ENCODE measurements around the gene FOXO1. TPM values are rescaled to one million over a fixed set of nuclear protein-coding genes. Genes with fewer than 3 reads are reported as not detected.

Gene FOXO1
- total RNA-seq, 2 donors from 2014 or later: 6.1 to 9.5 TPM

- Mint-ChIP-seq H3K27ac (peak overlapping the region in 1 of 2 donors; percentile 66), H3K9me3 (no peaks in the 10 kb centered on the region), H3K36me3 (no peaks in the 10 kb centered on the region), H3K27me3 (no peaks in the 10 kb centered on the region), H3K4me1 (ENCODE audit: low read depth in 2 of 2) (peaks cover 35 to 36% of the 10 kb centered on the region in 2 donors), H3K4me3 (no peak overlapping the region)
- DNase-seq (ENCODE audit: low spot score) (no peak), ATAC-seq (no peak)
Measured at GRCh38 chr13:40598569-40598968, 67.9 kb downstream of the FOXO1 start.

- no peak for ATAC-seq
- peak overlapping the region in 1 of 2 donors; percentile 66 for H3K27ac Mint-ChIP-seq
- H3K4me3 Mint-ChIP-seq: no peak overlapping the region
- H3K27me3 Mint-ChIP-seq: no peaks in the 10 kb centered on the region
- H3K4me1 Mint-ChIP-seq (ENCODE audit: low read depth in 2 of 2): peaks cover 34 to 36% of the 10 kb centered on the region in 2 donors
- no peak for DNase-seq (ENCODE audit: low spot score)
- no peaks in the 10 kb centered on the region for H3K36me3 Mint-ChIP-seq
- H3K9me3 Mint-ChIP-seq: no peaks in the 10 kb centered on the region
Measured at GRCh38 chr13:40597735-40598365, 68.6 kb downstream of the FOXO1 start.

GRCh38 chr13:40596484-40596883 is 70.0 kb downstream of the FOXO1 start:
- DNase-seq (ENCODE audit: low spot score) (no peak), ATAC-seq (no peak)
- Mint-ChIP-seq H3K9me3 (no peaks in the 10 kb centered on the region), H3K4me3 (no peak overlapping the region), H3K36me3 (no peaks in the 10 kb centered on the region), H3K27ac (peak overlapping the region in 1 of 2 donors; percentile 74), H3K4me1 (ENCODE audit: low read depth in 2 of 2) (peaks cover 42 to 44% of the 10 kb centered on the region in 2 donors), H3K27me3 (no peaks in the 10 kb centered on the region)

GRCh38 chr13:40595693-40596092 is 70.7 kb downstream of the FOXO1 start:
- DNase-seq (ENCODE audit: low spot score): no peak
- Mint-ChIP-seq H3K4me3 (no peak overlapping the region), H3K9me3 (no peaks in the 10 kb centered on the region), H3K36me3 (no peaks in the 10 kb centered on the region), H3K27ac (no peak overlapping the region), H3K27me3 (no peaks in the 10 kb centered on the region), H3K4me1 (ENCODE audit: low read depth in 2 of 2) (peaks cover 47 to 49% of the 10 kb centered on the region in 2 donors)
- ATAC-seq: no peak

- Mint-ChIP-seq H3K4me1 (ENCODE audit: low read depth in 2 of 2) (peaks cover 44 to 55% of the 10 kb centered on the region in 2 donors), H3K36me3 (no peaks in the 10 kb centered on the region), H3K27me3 (no peaks in the 10 kb centered on the region), H3K27ac (no peak overlapping the region), H3K9me3 (no peaks in the 10 kb centered on the region), H3K4me3 (no peak overlapping the region)
- no peak for DNase-seq (ENCODE audit: low spot score)
- ATAC-seq: no peak
Measured at GRCh38 chr13:40592035-40592434, 74.4 kb downstream of the FOXO1 start.

- DNase-seq (ENCODE audit: low spot score) (no peak), ATAC-seq (no peak)
- H3K4me3 Mint-ChIP-seq: no peak overlapping the region
- H3K9me3 Mint-ChIP-seq: no peaks in the 10 kb centered on the region
- H3K27ac Mint-ChIP-seq: peak overlapping the region in 1 of 2 donors; percentile 28
- H3K27me3 Mint-ChIP-seq: no peaks in the 10 kb centered on the region
- peaks cover 43 to 51% of the 10 kb centered on the region in 2 donors for H3K4me1 Mint-ChIP-seq (ENCODE audit: low read depth in 2 of 2)
- H3K36me3 Mint-ChIP-seq: no peaks in the 10 kb centered on the region
Measured at GRCh38 chr13:40591091-40591490, 75.3 kb downstream of the FOXO1 start.

GRCh38 chr13:40590112-40590862 is 76.2 kb downstream of the FOXO1 start:
- no peaks in the 10 kb centered on the region for H3K36me3 Mint-ChIP-seq
- H3K4me3 Mint-ChIP-seq: peak overlapping the region; percentile 56

GRCh38 chr13:40589285-40590109 is 76.9 kb downstream of the FOXO1 start:
- Mint-ChIP-seq H3K4me1 (ENCODE audit: low read depth in 2 of 2) (peaks cover 48 to 54% of the 10 kb centered on the region in 2 donors), H3K27ac (peak overlapping the region; percentile 28 to 46), H3K9me3 (no peaks in the 10 kb centered on the region), H3K36me3 (no peaks in the 10 kb centered on the region), H3K4me3 (peak overlapping the region; percentile 56), H3K27me3 (no peaks in the 10 kb centered on the region)
- ATAC-seq (peak; percentile 71 to 74), DNase-seq (ENCODE audit: low spot score) (no peak)

More at GRCh38 chr13:40590112-40590862, 76.2 kb downstream of the FOXO1 start:
- no peaks in the 10 kb centered on the region for H3K9me3 Mint-ChIP-seq
- no peak for DNase-seq (ENCODE audit: low spot score)
- peaks cover 46 to 54% of the 10 kb centered on the region in 2 donors for H3K4me1 Mint-ChIP-seq (ENCODE audit: low read depth in 2 of 2)
- peak overlapping the region in 1 of 2 donors; percentile 28 for H3K27ac Mint-ChIP-seq
- H3K27me3 Mint-ChIP-seq: no peaks in the 10 kb centered on the region
- ATAC-seq: no peak

- peaks cover 48 to 56% of the 10 kb centered on the region in 2 donors for H3K4me1 Mint-ChIP-seq (ENCODE audit: low read depth in 2 of 2)
- H3K4me3 Mint-ChIP-seq: no peak overlapping the region
- H3K27ac Mint-ChIP-seq: no peak overlapping the region
- ATAC-seq (no peak), DNase-seq (ENCODE audit: low spot score) (no peak)
- H3K9me3 Mint-ChIP-seq: peaks cover 5% of the 10 kb centered on the region
- peaks cover 6% of the 10 kb centered on the region for H3K36me3 Mint-ChIP-seq
- H3K27me3 Mint-ChIP-seq: no peaks in the 10 kb centered on the region
Measured at GRCh38 chr13:40588101-40588500, 78.3 kb downstream of the FOXO1 start.

- Mint-ChIP-seq H3K9me3 (peaks cover 5% of the 10 kb centered on the region), H3K27ac (no peak overlapping the region), H3K4me3 (no peak overlapping the region), H3K4me1 (ENCODE audit: low read depth in 2 of 2) (peaks cover 42 to 53% of the 10 kb centered on the region in 2 donors), H3K36me3 (peaks cover 6% of the 10 kb centered on the region), H3K27me3 (no peaks in the 10 kb centered on the region)
- no peak for ATAC-seq
- DNase-seq (ENCODE audit: low spot score): no peak
Measured at GRCh38 chr13:40586886-40587565, 79.4 kb downstream of the FOXO1 start.

GRCh38 chr13:40585911-40586471 is 80.5 kb downstream of the FOXO1 start:
- peaks cover 6% of the 10 kb centered on the region for H3K36me3 Mint-ChIP-seq
- peaks cover 5% of the 10 kb centered on the region for H3K9me3 Mint-ChIP-seq
- no peak overlapping the region for H3K4me3 Mint-ChIP-seq
- H3K27me3 Mint-ChIP-seq: no peaks in the 10 kb centered on the region
- DNase-seq (ENCODE audit: low spot score) (no peak), ATAC-seq (peak in 1 of 2 donors; percentile 43)
- no peak overlapping the region for H3K27ac Mint-ChIP-seq
- peaks cover 44 to 48% of the 10 kb centered on the region in 2 donors for H3K4me1 Mint-ChIP-seq (ENCODE audit: low read depth in 2 of 2)

- Mint-ChIP-seq H3K27ac (no peak overlapping the region), H3K9me3 (peaks cover 5% of the 10 kb centered on the region), H3K4me1 (ENCODE audit: low read depth in 2 of 2) (peaks cover 26 to 39% of the 10 kb centered on the region in 2 donors), H3K4me3 (no peak overlapping the region), H3K27me3 (no peaks in the 10 kb centered on the region), H3K36me3 (peaks cover 6% of the 10 kb centered on the region)
- no peak for ATAC-seq
- DNase-seq (ENCODE audit: low spot score): no peak
Measured at GRCh38 chr13:40583738-40584137, 82.7 kb downstream of the FOXO1 start.

- Mint-ChIP-seq H3K4me3 (no peak overlapping the region), H3K36me3 (peaks cover 6% of the 10 kb centered on the region), H3K27me3 (no peaks in the 10 kb centered on the region), H3K4me1 (ENCODE audit: low read depth in 2 of 2) (peaks cover 28 to 43% of the 10 kb centered on the region in 2 donors), H3K27ac (no peak overlapping the region), H3K9me3 (peaks cover 5% of the 10 kb centered on the region)
- no peak for DNase-seq (ENCODE audit: low spot score)
- ATAC-seq: no peak
Measured at GRCh38 chr13:40582531-40582930, 83.9 kb downstream of the FOXO1 start.

Data from natural killer cell treated with Interleukin-12 subunit alpha and Interleukin-12 subunit beta and Interleukin-15 and Interleukin-18, amount 100 ng/mL, for 72 hours (primary cell).